ENCODE data around the gene RASL12.

DNA sequence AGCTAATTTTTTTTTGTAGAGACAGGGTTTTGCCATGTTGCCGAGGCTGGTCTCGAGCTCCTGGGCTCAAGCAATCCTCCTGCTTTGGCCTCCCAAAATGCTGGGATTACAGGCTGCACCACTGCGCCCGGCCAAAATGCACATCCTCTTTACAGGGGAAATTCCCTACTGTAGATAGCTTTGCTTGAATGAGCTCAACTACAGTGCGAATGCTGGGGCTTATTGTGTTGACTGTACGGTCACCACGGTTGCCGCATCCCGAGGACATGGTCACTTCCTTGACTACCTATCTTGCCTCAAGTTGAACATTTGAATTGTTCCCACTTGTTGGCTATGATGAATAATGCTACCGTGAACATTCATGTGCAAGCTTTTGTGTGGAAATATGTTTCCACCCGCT, 33.1 kb downstream of the RASL12 start:
- no peak for TF ChIP-seq POLR2AphosphoS5 (IDR thresholded peaks at IDR 0.05; ENCODE audit: insufficient read depth in 1 of 2, low read depth in 1 of 2)
- TF ChIP-seq CTCF (IDR thresholded peaks at IDR 0.05) = no peak
- no peak for TF ChIP-seq POLR2A (IDR thresholded peaks at IDR 0.05)
